GM12864 (cell line): ENCODE results near the gene PGAP3.
A peak's percentile ranks its signal among the peaks of the same experiment; 100 is the strongest.

ENCODE experiments used
- DNase-seq: peaks from one replicate; pipeline ENCODE4 v3.0.0-alpha.2; 2011; ENCODE audit warnings: low read depth
- H3K4me3 ChIP-seq: 2 replicates; pipeline ENCODE4 v1.5.1; 2011; ENCODE audit warnings: mild to moderate bottlenecking, low read depth, low read length, control low read depth
- TF ChIP-seq, protein P1 (sequence below): IDR thresholded peaks from 2 replicates; pipeline ENCODE4 v1.5.1; 2011; ENCODE audit warnings: low read depth, mild to moderate bottlenecking, moderate library complexity, low read length, control low read depth, inconsistent platforms; ENCODE audit errors: missing control alignments

Gene PGAP3

DNA sequence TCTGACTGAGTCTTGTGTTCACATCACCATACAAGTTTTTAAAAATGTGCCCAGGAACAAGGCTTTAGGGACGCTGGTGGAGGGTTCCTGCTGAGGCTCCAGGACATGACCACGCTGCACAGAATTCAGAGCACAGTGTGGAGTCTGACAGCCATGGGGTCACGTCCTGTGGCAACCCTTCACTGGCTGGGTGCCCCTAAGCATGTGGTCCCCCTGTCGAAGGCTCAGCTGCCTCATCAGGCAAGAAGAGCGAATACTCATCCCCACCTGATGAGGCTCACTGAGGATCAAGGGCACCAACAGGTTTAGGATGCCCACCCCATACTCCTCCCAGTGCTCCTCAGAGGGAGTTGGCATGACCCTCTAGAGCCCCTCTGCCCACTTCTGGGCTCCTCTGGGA, 13.7 kb downstream of the PGAP3 start:
- TF ChIP-seq, protein P1, sequence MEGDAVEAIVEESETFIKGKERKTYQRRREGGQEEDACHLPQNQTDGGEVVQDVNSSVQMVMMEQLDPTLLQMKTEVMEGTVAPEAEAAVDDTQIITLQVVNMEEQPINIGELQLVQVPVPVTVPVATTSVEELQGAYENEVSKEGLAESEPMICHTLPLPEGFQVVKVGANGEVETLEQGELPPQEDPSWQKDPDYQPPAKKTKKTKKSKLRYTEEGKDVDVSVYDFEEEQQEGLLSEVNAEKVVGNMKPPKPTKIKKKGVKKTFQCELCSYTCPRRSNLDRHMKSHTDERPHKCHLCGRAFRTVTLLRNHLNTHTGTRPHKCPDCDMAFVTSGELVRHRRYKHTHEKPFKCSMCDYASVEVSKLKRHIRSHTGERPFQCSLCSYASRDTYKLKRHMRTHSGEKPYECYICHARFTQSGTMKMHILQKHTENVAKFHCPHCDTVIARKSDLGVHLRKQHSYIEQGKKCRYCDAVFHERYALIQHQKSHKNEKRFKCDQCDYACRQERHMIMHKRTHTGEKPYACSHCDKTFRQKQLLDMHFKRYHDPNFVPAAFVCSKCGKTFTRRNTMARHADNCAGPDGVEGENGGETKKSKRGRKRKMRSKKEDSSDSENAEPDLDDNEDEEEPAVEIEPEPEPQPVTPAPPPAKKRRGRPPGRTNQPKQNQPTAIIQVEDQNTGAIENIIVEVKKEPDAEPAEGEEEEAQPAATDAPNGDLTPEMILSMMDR = no peak
- DNase-seq = no peak
- no peak overlapping the region for H3K4me3 ChIP-seq

DNA sequence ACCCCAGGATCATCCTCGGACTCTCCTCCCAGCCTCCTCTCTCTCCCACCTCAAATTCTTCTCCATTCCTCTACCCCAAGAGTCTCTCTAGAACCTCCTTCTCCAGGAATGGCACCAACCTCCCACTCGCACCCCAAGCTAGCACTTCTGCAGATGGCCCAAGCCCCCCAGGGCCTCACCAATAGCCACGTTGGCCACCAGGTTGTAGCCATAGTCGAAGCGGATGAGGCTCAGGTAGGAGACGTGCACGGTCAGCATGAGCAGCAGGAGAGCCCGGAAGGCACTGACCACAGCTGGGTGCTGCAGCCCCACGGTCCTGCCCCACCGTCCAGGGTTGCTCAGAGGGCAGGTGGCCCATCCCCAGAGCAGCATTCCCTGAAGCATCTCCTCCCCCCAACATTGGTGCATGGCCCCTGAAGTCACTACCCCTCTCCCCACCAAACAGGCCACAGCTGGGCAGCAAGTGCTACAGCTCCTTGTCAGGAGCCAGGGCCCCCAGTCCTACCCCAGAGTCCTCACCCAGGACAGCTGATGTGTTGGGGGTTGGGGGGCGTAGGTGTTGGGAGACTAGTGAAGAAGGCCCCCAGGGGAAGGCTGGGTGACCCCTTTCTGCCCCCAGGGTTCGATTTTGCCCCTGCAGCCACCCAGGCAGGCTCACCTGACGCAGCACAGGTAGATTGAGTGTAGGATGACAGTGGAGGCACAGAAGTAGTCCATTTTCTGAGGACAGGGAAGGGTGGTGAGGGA, 14.3 kb downstream of the PGAP3 start:
- no peak overlapping the region for H3K4me3 ChIP-seq
- DNase-seq = no peak
- TF ChIP-seq, protein P1 = no peak

DNA sequence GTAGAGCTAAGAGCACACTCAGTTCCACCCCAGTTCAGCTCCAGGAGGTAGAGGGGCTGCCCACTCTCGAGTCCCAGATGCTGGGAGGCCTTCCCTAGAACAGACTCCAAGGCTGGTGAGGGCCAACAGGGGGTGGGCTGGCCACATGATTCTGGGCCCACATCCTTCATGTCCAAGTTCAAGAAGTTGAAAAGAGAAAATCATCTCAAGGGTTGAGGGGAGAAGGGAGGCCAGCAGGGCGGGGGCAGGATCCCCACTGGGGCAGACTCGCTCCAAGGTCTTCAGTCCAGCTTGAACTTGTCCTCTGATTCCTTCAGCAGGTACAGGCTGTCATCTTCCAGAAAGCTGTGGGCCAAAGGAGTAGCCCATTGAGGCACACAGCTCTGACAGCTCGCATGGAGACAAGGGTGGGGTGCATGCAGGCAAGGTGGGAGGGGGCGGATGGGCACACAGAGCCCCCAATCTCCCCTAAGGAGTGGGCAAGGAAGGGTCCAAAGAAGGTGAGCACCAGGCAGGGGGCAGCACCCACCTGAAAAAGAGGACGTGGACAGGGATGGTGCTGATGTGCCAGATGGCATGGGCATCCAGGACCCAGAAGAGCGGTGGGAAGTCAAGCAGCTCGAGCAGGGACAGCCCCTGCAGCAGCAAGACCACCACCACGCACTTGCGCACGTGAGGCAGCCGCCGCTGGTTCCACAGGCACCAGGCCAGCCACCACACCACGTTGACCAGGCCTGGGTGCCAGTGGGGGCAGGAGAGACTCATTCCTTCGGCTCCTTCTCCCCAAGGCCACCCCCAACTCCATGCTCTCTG, 15.1 kb downstream of the PGAP3 start:
- no peak for DNase-seq
- TF ChIP-seq, protein P1 = no peak
- H3K4me3 ChIP-seq = no peak overlapping the region

DNA sequence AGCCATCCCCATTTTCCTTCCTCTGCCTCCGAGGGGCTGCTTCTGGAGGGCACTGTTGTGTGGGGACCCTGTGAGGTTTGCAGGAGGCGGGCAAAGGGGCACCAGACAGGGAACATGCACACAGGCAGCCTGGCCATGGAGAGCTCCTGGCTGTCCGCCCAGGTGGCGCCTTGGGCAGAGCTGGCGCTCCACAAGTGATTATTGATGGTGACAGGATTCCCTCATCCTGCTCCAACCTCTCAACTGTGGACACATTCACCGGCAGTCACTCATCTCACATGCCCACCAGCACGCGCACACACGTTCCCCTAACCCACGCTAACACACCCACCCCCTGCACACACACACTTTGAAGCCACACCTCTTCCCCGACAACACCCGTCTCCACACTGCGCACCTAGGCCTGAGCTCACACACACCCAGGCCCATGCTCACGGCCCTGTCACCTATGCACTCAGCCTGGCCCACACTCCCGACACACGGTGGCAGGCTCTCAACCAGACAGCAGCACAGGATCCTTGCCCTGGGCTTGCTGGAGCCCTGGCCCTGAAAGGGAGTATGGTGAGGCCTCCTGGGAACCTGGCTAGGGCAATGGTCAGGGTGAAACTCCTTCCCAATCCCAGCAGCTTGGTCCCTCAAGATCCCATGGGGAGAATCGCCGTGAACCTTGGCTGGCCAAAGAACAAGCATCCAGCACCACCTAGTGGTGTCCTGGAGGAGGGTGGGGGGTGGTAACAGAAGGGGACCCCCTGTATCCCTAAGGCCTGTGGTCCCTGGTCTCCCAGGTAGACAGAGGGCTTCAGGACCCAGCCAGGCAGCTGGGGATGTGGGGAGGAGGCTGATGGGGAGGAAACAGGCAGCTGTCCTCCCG, 16.0 kb downstream of the PGAP3 start:
- H3K4me3 ChIP-seq = no peak overlapping the region
- no peak for DNase-seq
- TF ChIP-seq, protein P1 = peak; percentile 55

DNA sequence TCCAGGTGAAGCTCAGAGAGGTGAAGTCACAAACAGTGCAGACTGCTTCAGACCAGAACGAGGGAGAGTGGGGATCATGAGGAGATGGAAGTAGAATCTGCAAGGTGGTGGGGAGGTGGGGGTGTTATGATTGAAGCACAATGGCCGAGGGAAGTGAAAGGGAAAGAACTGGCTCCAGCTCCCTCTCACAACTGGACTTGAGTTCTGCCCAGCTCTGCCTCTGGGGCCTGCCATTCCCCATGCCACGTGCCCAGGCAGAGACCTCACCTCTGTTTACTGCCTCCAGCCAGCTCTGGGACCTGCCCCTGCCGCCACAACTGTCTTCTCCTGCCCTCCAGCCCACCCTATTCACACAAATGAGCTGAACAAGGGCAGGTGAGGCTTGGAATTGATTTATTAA, 17.1 kb downstream of the PGAP3 start:
- no peak for DNase-seq
- TF ChIP-seq, protein P1 = no peak
- H3K4me3 ChIP-seq = no peak overlapping the region

DNA sequence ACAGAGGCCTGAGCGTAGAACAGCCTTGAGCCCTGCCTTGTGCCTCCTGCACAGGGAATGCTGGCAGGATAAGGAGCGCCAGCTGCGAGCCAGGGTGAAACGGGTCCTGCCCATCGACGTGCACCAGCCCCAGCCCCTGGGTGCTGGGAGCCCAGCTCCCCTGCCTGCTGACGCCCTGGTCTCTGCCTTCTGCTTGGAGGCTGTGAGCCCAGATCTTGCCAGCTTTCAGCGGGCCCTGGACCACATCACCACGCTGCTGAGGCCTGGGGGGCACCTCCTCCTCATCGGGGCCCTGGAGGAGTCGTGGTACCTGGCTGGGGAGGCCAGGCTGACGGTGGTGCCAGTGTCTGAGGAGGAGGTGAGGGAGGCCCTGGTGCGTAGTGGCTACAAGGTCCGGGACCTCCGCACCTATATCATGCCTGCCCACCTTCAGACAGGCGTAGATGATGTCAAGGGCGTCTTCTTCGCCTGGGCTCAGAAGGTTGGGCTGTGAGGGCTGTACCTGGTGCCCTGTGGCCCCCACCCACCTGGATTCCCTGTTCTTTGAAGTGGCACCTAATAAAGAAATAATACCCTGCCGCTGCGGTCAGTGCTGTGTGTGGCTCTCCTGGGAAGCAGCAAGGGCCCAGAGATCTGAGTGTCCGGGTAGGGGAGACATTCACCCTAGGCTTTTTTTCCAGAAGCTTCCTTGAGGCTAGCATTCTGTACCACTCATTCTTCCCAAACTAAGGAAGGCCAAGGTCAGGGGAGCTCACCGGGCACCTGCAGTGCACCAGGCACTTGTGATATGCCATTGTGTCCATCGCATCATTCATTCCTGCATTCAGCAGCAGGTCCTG, 17.7 kb downstream of the PGAP3 start:
- TF ChIP-seq, protein P1 = no peak
- no peak for DNase-seq
- no peak overlapping the region for H3K4me3 ChIP-seq
